Islet precursor cell (in vitro differentiated cells): ENCODE measurements around the gene PRKCA.
A peak's percentile ranks its signal among the peaks of the same experiment; 100 is the strongest.
"Not testable (repeated sequence)": the region's sequence is repeated elsewhere in the genome, so short reads cannot be mapped to it uniquely, and the experiment has no call there.

Experiments
- DNase-seq: peaks from one replicate; pipeline ENCODE4 v3.0.0-alpha.2; 2018

PRKCA gene

GRCh38 chr17:66468241-66469087 is 166.1 kb downstream of the PRKCA start:
- DNase-seq = peak; percentile 83

- no peak for DNase-seq
Measured at GRCh38 chr17:66469088-66469442, 166.7 kb downstream of the PRKCA start.

DNA sequence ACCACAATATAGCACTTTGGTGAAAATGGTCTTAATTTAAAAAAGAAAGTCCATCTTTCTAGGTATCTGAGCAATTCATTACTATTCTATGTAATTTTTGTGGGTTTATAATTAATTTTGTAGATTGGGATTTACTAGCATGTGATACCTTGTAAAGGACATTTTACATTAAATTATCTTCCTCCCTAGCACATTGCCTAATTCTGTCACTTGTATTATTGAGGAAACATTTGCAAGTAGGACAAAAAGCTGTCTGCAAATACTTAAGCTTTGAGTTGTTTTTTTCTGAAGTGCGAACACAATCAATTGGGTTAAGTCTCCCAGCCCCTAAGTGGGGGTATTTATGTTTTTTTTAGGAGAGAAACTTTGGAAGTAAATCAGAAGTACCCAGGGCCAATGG is 167.0 kb downstream of the PRKCA start:
- no peak for DNase-seq

DNA sequence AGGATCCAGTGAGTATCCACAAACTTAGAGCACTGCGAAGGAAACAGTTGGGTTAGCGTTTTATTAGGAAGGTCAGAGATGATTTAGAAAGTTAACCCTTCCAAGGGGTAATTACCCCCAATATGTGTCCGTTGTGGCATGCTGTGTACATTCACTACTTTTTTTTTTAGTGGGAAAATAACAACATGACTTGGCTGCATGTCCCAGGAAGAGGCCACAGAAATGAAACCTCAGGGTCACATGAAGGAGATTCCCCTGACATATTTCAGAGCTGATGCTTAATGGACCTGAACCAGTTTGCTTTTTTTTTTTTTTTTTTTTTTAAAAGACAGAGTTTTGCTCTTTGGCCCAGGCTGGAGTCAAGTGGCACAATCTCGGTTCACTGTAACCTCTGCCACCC is 167.5 kb downstream of the PRKCA start:
- DNase-seq = no peak

DNA sequence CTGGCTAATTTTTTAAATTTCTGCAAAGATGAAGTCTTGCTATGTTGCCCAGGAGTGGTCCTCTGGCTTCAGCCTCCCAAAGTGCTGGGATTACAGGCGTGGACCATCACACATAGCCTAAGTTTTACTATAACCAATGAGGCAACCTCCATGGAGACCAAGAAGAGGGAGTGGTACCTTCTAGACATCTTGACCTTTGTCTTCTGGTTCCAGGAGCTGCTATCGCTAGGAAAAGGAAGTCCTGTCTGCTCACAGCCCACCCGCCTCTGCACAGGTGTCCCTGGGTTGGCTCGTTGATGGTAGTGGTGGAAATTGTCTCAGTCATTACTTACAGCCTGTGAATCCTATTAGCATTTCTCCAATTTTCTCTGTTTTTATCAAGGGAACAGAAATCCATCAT is 169.7 kb downstream of the PRKCA start:
- DNase-seq = no peak

DNA sequence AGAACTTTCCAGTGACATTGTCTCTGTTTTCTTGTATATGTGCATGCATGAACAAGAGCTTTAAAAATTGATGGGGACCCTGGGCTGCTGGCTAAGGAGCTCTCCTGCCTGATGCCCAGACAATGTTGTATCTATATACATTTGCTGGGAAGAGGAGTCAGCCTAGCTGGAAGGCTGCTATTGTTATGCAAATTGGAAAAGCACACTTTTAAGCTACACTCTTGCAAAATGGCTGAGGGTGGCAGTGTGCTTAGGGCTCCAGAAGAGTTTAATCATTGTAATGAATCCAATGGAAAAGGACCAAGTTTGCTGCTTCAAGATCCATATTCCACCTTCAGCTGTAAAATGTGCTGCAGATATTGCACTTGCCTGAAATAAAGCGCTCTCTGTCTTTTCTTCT is 171.8 kb downstream of the PRKCA start:
- DNase-seq = no peak

DNA sequence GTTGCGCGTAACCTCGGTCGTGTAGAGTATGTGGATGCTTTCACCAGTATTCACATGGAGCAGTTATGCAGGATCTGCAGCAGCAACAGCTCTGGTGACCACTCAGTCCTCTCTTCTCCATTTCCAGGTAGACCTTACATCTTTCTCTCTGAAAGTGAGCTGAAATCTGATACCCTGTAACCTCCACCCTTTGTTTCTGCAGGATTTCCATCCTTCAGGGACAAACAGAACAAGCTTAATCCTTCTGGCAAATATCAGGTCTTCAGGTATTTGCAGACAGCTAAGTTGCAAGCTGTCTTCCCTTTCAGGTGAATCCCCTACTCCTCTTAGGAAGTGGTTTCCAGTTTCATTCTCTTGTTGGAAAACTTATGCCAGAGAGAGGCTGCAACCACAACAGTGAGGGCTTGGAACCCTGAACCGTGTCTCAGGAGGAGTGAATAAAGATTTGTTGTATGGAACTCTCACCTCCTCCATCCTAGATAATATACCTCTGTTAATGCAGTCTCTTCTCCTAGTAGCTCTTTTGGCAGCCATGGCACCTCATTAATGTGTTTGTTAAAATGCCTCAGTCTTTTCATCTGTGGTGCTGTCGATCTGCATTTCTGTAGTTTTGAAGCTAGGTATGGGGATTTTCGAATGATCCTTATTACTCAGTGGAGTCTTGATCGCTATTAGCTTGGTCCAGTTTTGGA is 172.5 kb downstream of the PRKCA start:
- peak; percentile 62 for DNase-seq

GRCh38 chr17:66476014-66476413 is 173.6 kb downstream of the PRKCA start:
- no peak for DNase-seq

DNA sequence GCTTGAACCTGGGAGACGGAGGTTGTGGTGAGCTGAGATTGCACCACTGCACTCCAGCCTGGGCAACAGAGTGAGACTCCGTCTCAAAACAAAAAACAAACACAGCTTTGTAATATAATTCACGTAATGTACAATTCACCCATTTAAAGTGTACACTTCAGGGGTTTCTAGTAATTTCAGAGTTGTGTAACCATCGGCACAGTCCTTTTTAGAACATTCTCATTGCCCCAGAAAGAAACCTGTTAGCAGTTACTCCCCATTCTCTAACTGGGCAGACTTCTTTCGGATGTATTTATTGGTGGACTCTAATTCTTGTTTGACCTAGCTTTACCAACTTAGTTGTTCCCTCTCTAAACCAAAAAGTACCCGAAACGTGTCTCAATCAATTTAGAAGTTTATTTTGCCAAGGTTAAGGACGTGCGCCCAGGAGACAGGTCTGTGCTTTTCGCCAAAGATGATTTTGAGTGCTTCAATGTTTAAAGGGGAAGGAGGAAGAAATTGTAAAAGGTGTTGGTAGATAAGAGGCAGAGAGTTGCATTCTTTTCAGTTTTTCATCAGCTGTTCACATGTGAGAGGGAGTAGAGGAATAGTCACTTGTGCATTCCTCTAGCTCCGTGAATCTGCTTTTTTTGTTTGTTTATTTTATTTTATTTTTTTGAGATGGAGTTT is 175.3 kb downstream of the PRKCA start:
- DNase-seq = no peak

- DNase-seq = not testable (repeated sequence)
Measured at GRCh38 chr17:66479230-66479889, 176.9 kb downstream of the PRKCA start.

- DNase-seq = no peak
Measured at GRCh38 chr17:66480243-66480642, 177.8 kb downstream of the PRKCA start.

DNA sequence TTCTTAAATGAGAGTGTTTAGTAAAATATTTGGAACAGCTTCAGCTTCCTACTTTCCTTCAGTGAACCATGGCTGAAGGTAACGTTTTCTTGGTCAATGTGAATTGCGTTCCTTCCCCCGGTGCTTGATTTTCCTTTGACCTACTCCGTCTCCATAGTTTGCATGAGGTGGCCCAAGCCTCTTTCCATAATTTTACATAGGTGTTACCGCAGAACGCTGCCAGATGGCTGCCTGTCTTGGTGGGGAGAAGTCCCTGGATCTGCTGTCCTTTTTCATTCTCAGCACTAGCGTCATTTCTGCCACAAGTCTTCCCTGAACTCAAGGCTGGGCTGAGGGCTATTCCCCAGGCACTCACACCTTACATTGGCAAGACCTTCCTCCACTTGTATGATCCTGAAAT is 178.4 kb downstream of the PRKCA start:
- DNase-seq = no peak

DNA sequence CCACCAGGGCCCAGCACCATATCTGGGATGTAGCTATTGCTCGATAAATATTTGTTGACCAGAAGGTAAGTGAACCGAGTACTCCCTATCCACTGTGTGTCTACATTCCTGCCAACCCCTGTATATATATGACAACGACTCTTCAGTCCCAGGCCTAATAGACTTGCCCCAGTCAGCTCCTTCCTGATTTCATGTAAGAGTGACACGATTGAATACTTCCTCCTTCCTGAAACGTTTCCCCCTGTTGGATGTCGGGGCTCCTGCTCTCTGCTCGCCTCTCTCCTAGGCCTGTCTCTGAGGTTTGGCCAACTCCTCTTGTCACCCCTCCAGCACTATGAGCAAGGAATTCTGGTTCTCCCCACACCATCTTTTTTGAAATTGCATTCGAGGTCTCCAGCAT is 178.9 kb downstream of the PRKCA start:
- DNase-seq = no peak

GRCh38 chr17:66483906-66484305 is 181.5 kb downstream of the PRKCA start:
- DNase-seq = no peak

- no peak for DNase-seq
Measured at GRCh38 chr17:66485309-66485947, 183.0 kb downstream of the PRKCA start.

DNA sequence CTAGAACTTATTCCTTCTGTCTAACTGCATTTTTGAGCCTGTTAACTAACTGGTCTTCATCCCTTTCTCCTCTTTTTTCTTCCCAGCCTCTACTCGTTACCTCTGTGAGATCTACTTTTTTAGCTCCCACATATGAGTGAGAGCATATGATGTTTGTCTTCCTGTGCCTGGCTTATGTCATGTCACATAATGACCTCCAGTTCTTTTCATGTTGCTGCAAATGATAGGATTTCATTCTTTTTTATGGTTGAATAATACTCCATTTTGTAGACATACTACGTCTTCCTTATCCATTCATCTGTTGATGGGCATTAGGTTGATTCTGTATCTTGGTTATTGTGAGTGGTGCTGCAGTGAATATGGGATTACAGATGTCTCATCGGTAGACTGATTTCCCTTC is 184.7 kb downstream of the PRKCA start:
- DNase-seq = no peak

- no peak for DNase-seq
Measured at GRCh38 chr17:66487981-66488468, 185.6 kb downstream of the PRKCA start.

GRCh38 chr17:66488864-66489263 is 186.5 kb downstream of the PRKCA start:
- no peak for DNase-seq

DNA sequence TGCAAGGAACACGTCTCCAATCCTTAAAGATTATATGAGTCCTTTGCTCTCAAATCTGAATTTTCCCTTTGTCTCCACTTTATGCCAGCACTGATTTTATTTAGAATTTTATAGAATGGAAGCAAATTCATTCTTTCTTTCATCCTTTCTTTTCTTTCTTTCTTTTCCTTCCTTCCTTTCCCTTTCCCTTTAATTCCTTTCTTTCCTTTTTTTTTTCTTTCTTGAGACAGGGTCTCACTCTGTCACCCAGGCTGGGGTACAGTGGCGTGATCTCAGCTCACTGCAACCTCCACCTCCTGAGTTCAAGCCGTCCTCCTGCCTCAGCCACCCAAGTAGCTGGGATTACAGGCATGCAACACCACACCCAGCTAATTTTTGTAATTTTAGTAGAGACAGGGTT is 187.2 kb downstream of the PRKCA start:
- not testable (repeated sequence) for DNase-seq

- DNase-seq = no peak
Measured at GRCh38 chr17:66491213-66491612, 188.8 kb downstream of the PRKCA start.

DNA sequence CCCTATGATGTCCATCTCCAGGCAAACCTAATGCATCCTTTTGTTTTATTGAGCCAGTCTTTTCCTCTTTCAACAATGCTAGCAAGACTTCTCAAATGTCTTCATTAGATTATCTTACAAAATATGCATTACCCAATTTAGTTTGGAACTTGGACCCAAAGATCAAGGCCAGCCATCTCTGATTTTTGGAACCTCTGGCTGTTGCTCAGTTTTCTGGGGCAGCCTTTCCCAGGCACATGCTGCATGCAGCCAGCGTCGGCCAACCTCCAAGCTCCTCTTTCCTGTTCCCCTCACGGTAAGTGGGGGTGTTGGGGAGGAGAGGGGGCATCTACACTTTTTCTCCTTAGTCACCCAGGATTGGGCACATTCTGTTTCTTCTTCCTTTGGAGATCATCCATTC is 189.3 kb downstream of the PRKCA start:
- DNase-seq = no peak

DNA sequence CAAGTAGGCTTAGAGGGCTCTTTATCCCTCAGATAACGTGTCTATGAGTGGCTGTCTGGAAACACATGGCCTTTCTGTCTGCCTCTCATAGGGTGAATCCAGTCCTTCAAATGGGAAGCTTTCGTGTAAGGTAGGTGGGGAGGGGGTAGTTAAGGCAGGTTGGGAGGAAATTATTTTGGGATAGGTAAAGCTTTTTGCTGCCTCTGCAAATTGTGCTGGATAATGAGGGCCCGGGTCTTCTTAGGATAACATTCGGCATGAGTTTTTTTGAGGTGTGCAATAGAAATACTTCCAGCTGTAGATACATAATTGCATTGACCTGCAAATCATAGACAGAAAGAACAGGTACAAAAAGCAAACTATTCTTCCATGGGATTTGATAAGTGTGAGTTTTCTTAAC is 189.7 kb downstream of the PRKCA start:
- DNase-seq = no peak

GRCh38 chr17:66492561-66493005 is 190.2 kb downstream of the PRKCA start:
- no peak for DNase-seq
